ENCODE measurements around the gene PIF1. TPM values are rescaled to one million over a fixed set of nuclear protein-coding genes. Genes with fewer than 3 reads are reported as not detected.
A peak's percentile ranks its signal among the peaks of the same experiment; 100 is the strongest.

The PIF1 gene
- total RNA-seq, 1 experiment from 2014 or later, result 100 TPM

GRCh38 chr15:64781299-64781698, 44.1 kb downstream of the PIF1 start:
- Histone ChIP-seq H3K4me3 (ENCODE audit: insufficient read depth, low read depth, low read length) (no peak overlapping the region), H3K27me3 (ENCODE audit: control insufficient read depth, insufficient read depth, low read length) (no peaks in the 10 kb centered on the region), H3K36me3 (replicated peaks; ENCODE audit: control insufficient read depth, insufficient read depth, low read length) (no peaks in the 10 kb centered on the region)
- DNase-seq, result no peak

GRCh38 chr15:64780600-64781156, 44.8 kb downstream of the PIF1 start:
- Histone ChIP-seq H3K36me3 (replicated peaks; ENCODE audit: control insufficient read depth, insufficient read depth, low read length) (no peaks in the 10 kb centered on the region), H3K27me3 (ENCODE audit: control insufficient read depth, insufficient read depth, low read length) (no peaks in the 10 kb centered on the region)
- DNase-seq, result no peak

GRCh38 chr15:64779630-64780029, 45.8 kb downstream of the PIF1 start:
- H3K4me3 ChIP-seq (ENCODE audit: insufficient read depth, low read depth, low read length), result no peak overlapping the region
- H3K27me3 ChIP-seq (ENCODE audit: control insufficient read depth, insufficient read depth, low read length), result no peaks in the 10 kb centered on the region
- no peaks in the 10 kb centered on the region for H3K36me3 ChIP-seq (replicated peaks; ENCODE audit: control insufficient read depth, insufficient read depth, low read length)
- DNase-seq, result no peak

More at GRCh38 chr15:64780600-64781156, 44.8 kb downstream of the PIF1 start:
- H3K4me3 ChIP-seq (ENCODE audit: insufficient read depth, low read depth, low read length), result no peak overlapping the region

- H3K36me3 ChIP-seq (replicated peaks; ENCODE audit: control insufficient read depth, insufficient read depth, low read length), result no peaks in the 10 kb centered on the region
- no peak overlapping the region for H3K4me3 ChIP-seq (ENCODE audit: insufficient read depth, low read depth, low read length)
These were observed 46.4 kb downstream of the PIF1 start for GRCh38 chr15:64779024-64779423.

GRCh38 chr15:64776402-64776786, 49.1 kb downstream of the PIF1 start:
- peak; percentile 74 for DNase-seq
- Histone ChIP-seq H3K36me3 (replicated peaks; ENCODE audit: control insufficient read depth, insufficient read depth, low read length) (0 out of 2 replicates have a peak, but pooled peaks cover 1% of the 10 kb centered on the region), H3K27me3 (ENCODE audit: control insufficient read depth, insufficient read depth, low read length) (no peaks in the 10 kb centered on the region), H3K4me3 (ENCODE audit: insufficient read depth, low read depth, low read length) (peak overlapping the region; percentile 67)

More at GRCh38 chr15:64779024-64779423, 46.4 kb downstream of the PIF1 start:
- DNase-seq, result peak; percentile 29
- no peaks in the 10 kb centered on the region for H3K27me3 ChIP-seq (ENCODE audit: control insufficient read depth, insufficient read depth, low read length)

- peak; percentile 95 for DNase-seq
- Histone ChIP-seq H3K27me3 (ENCODE audit: control insufficient read depth, insufficient read depth, low read length) (no peaks in the 10 kb centered on the region), H3K4me3 (ENCODE audit: insufficient read depth, low read depth, low read length) (peak within 1 kb of the TSS; percentile 77), H3K36me3 (replicated peaks; ENCODE audit: control insufficient read depth, insufficient read depth, low read length) (0 out of 2 replicates have a peak, but pooled peaks cover 1% of the 10 kb centered on the region)
These were observed 49.7 kb downstream of the PIF1 start, which contains the start of gene RBPMS2 for GRCh38 chr15:64775551-64776401. Gene RBPMS2 (minus strand): TSS chr15:64775589. CDS start chr15:64775319, 270 bp downstream.

GRCh38 chr15:64774629-64775493, 50.6 kb downstream of the PIF1 start:
- H3K4me3 ChIP-seq (ENCODE audit: insufficient read depth, low read depth, low read length), result peak overlapping the region; percentile 77
- peak; percentile 76 for DNase-seq
- no peaks in the 10 kb centered on the region for H3K27me3 ChIP-seq (ENCODE audit: control insufficient read depth, insufficient read depth, low read length)

GRCh38 chr15:64774037-64774628, 51.3 kb downstream of the PIF1 start:
- peak overlapping the region; percentile 77 for H3K4me3 ChIP-seq (ENCODE audit: insufficient read depth, low read depth, low read length)
- peak; percentile 59 for DNase-seq
- H3K27me3 ChIP-seq (ENCODE audit: control insufficient read depth, insufficient read depth, low read length), result no peaks in the 10 kb centered on the region
- 0 out of 2 replicates have a peak, but pooled peaks cover 1% of the 10 kb centered on the region for H3K36me3 ChIP-seq (replicated peaks; ENCODE audit: control insufficient read depth, insufficient read depth, low read length)

More at GRCh38 chr15:64774629-64775493, 50.6 kb downstream of the PIF1 start:
- H3K36me3 ChIP-seq (replicated peaks; ENCODE audit: control insufficient read depth, insufficient read depth, low read length), result 0 out of 2 replicates have a peak, but pooled peaks cover 1% of the 10 kb centered on the region

GRCh38 chr15:64773606-64774005, 51.8 kb downstream of the PIF1 start:
- DNase-seq, result peak; percentile 37
- no peaks in the 10 kb centered on the region for H3K27me3 ChIP-seq (ENCODE audit: control insufficient read depth, insufficient read depth, low read length)
- peak overlapping the region; percentile 77 for H3K4me3 ChIP-seq (ENCODE audit: insufficient read depth, low read depth, low read length)
- H3K36me3 ChIP-seq (replicated peaks; ENCODE audit: control insufficient read depth, insufficient read depth, low read length), result 0 out of 2 replicates have a peak, but pooled peaks cover 1% of the 10 kb centered on the region

GRCh38 chr15:64772964-64773363, 52.5 kb downstream of the PIF1 start:
- Histone ChIP-seq H3K27me3 (ENCODE audit: control insufficient read depth, insufficient read depth, low read length) (no peaks in the 10 kb centered on the region), H3K4me3 (ENCODE audit: insufficient read depth, low read depth, low read length) (peak overlapping the region; percentile 77), H3K36me3 (replicated peaks; ENCODE audit: control insufficient read depth, insufficient read depth, low read length) (peaks cover 3% of the 10 kb centered on the region; the same call in 1 of the 2 replicates)
- DNase-seq, result peak; percentile 24

GRCh38 chr15:64772488-64772887, 53.0 kb downstream of the PIF1 start:
- peaks cover 3% of the 10 kb centered on the region; the same call in 1 of the 2 replicates for H3K36me3 ChIP-seq (replicated peaks; ENCODE audit: control insufficient read depth, insufficient read depth, low read length)
- H3K27me3 ChIP-seq (ENCODE audit: control insufficient read depth, insufficient read depth, low read length), result no peaks in the 10 kb centered on the region
- peak overlapping the region; percentile 77 for H3K4me3 ChIP-seq (ENCODE audit: insufficient read depth, low read depth, low read length)
- peak; percentile 67 for DNase-seq

GRCh38 chr15:64770626-64771025, 54.8 kb downstream of the PIF1 start:
- peak; percentile 31 for DNase-seq
- H3K27me3 ChIP-seq (ENCODE audit: control insufficient read depth, insufficient read depth, low read length), result no peaks in the 10 kb centered on the region
- peaks cover 8% of the 10 kb centered on the region for H3K36me3 ChIP-seq (replicated peaks; ENCODE audit: control insufficient read depth, insufficient read depth, low read length)
- no peak overlapping the region for H3K4me3 ChIP-seq (ENCODE audit: insufficient read depth, low read depth, low read length)

- H3K27me3 ChIP-seq (ENCODE audit: control insufficient read depth, insufficient read depth, low read length), result no peaks in the 10 kb centered on the region
- no peak for DNase-seq
These were observed 58.2 kb downstream of the PIF1 start for GRCh38 chr15:64767203-64767602.

GRCh38 chr15:64766058-64766457, 59.4 kb downstream of the PIF1 start:
- peaks cover 13% of the 10 kb centered on the region for H3K36me3 ChIP-seq (replicated peaks; ENCODE audit: control insufficient read depth, insufficient read depth, low read length)
- no peaks in the 10 kb centered on the region for H3K27me3 ChIP-seq (ENCODE audit: control insufficient read depth, insufficient read depth, low read length)
- DNase-seq, result no peak
- no peak overlapping the region for H3K4me3 ChIP-seq (ENCODE audit: insufficient read depth, low read depth, low read length)

More at GRCh38 chr15:64767203-64767602, 58.2 kb downstream of the PIF1 start:
- H3K36me3 ChIP-seq (replicated peaks; ENCODE audit: control insufficient read depth, insufficient read depth, low read length), result peaks cover 14% of the 10 kb centered on the region
- H3K4me3 ChIP-seq (ENCODE audit: insufficient read depth, low read depth, low read length), result no peak overlapping the region
